ENCODE data around the gene SCYGR7.
"Not testable (repeated sequence)": the region's sequence is repeated elsewhere in the genome, so short reads cannot be mapped to it uniquely, and the experiment has no call there.

DNA sequence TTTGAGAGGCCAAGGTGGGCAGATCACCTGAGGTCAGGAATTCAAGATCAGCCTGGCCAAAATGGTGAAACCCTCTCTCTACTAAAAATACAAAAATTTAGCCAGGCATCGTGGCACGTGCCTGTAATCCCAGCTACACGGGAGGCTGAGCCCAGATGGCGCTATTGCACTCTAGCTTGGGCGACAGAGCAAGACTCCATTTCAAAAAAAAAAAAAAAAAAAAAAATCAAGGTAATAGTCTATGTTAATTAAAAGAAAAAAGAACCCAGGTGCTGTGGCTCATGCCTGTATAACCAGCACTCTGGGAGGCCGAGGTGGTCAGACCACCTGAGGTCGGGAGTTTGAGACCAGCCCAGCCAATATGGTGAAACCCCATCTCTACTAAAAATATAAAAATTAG lies 12.6 kb downstream of the SCYGR7 start:
- TF ChIP-seq, protein P1, sequence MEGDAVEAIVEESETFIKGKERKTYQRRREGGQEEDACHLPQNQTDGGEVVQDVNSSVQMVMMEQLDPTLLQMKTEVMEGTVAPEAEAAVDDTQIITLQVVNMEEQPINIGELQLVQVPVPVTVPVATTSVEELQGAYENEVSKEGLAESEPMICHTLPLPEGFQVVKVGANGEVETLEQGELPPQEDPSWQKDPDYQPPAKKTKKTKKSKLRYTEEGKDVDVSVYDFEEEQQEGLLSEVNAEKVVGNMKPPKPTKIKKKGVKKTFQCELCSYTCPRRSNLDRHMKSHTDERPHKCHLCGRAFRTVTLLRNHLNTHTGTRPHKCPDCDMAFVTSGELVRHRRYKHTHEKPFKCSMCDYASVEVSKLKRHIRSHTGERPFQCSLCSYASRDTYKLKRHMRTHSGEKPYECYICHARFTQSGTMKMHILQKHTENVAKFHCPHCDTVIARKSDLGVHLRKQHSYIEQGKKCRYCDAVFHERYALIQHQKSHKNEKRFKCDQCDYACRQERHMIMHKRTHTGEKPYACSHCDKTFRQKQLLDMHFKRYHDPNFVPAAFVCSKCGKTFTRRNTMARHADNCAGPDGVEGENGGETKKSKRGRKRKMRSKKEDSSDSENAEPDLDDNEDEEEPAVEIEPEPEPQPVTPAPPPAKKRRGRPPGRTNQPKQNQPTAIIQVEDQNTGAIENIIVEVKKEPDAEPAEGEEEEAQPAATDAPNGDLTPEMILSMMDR (IDR thresholded peaks at IDR 0.05; ENCODE audit: insufficient read depth, low read length, poor library complexity, severe bottlenecking): not testable (repeated sequence)
- TF ChIP-seq EZH2phosphoT487 (conservative IDR thresholded peaks at IDR 0.05; ENCODE audit: low read length): not testable (repeated sequence)

Measured in SU-DHL-6 (cell line).